Measurements from ENCODE around the gene ICE2.

Gene ICE2

GRCh38 chr15:60464836-60465630, 13.9 kb downstream of the ICE2 start:
- CTCF ChIA-PET = no interaction called here
- DNase-seq (ENCODE audit: extremely low spot score) = no peak
- POLR2A ChIA-PET = no interaction called here

GRCh38 chr15:60462027-60462426, 16.9 kb downstream of the ICE2 start:
- TF ChIP-seq ARNT (IDR thresholded peaks at IDR 0.05) (no peak), LEF1 (IDR thresholded peaks at IDR 0.05; ENCODE audit: borderline replicate concordance) (no peak), FOXM1 (IDR thresholded peaks at IDR 0.05; ENCODE audit: borderline replicate concordance) (no peak), FOXA1 (IDR thresholded peaks at IDR 0.05) (no peak), PKNOX1 (IDR thresholded peaks at IDR 0.05) (no peak), SUZ12 (IDR thresholded peaks at IDR 0.05) (no peak), CTBP1 (IDR thresholded peaks at IDR 0.05; ENCODE audit: borderline replicate concordance) (no peak), SP1 (IDR thresholded peaks at IDR 0.05) (no peak), TARDBP (IDR thresholded peaks at IDR 0.05) (no peak), FOXK2 (IDR thresholded peaks at IDR 0.05) (no peak), HDGF (IDR thresholded peaks at IDR 0.05; ENCODE audit: borderline replicate concordance) (no peak), ELF4 (IDR thresholded peaks at IDR 0.05) (no peak), L3MBTL2 (conservative IDR thresholded peaks at IDR 0.05) (no peak), BHLHE40 (IDR thresholded peaks at IDR 0.05; ENCODE audit: borderline replicate concordance) (no peak), NFRKB (IDR thresholded peaks at IDR 0.05) (no peak)
- no peak for DNase-seq (ENCODE audit: extremely low spot score)
- POLR2A ChIA-PET = no interaction called here
- CTCF ChIA-PET = no interaction called here

More at GRCh38 chr15:60464836-60465630, 13.9 kb downstream of the ICE2 start:
- no peak for TF ChIP-seq ZNF384 (IDR thresholded peaks at IDR 0.05)
- no peak for TF ChIP-seq BHLHE40 (IDR thresholded peaks at IDR 0.05; ENCODE audit: borderline replicate concordance)
- no peak for TF ChIP-seq FOXM1 (IDR thresholded peaks at IDR 0.05; ENCODE audit: borderline replicate concordance)
- no peak for TF ChIP-seq FOXA1 (IDR thresholded peaks at IDR 0.05)
- TF ChIP-seq L3MBTL2 (conservative IDR thresholded peaks at IDR 0.05) = no peak
- no peak for TF ChIP-seq FOXK2 (IDR thresholded peaks at IDR 0.05)
- no peak for TF ChIP-seq NFRKB (IDR thresholded peaks at IDR 0.05)
- TF ChIP-seq SP1 (IDR thresholded peaks at IDR 0.05) = no peak
- no peak for TF ChIP-seq PKNOX1 (IDR thresholded peaks at IDR 0.05)
- TF ChIP-seq TARDBP (IDR thresholded peaks at IDR 0.05) = no peak
- TF ChIP-seq LEF1 (IDR thresholded peaks at IDR 0.05; ENCODE audit: borderline replicate concordance) = no peak
- no peak for TF ChIP-seq SUZ12 (IDR thresholded peaks at IDR 0.05)
- no peak for TF ChIP-seq ELF4 (IDR thresholded peaks at IDR 0.05)
- no peak for TF ChIP-seq CTBP1 (IDR thresholded peaks at IDR 0.05; ENCODE audit: borderline replicate concordance)
- TF ChIP-seq HDGF (IDR thresholded peaks at IDR 0.05; ENCODE audit: borderline replicate concordance) = no peak
- no peak for TF ChIP-seq ARNT (IDR thresholded peaks at IDR 0.05)

DNA sequence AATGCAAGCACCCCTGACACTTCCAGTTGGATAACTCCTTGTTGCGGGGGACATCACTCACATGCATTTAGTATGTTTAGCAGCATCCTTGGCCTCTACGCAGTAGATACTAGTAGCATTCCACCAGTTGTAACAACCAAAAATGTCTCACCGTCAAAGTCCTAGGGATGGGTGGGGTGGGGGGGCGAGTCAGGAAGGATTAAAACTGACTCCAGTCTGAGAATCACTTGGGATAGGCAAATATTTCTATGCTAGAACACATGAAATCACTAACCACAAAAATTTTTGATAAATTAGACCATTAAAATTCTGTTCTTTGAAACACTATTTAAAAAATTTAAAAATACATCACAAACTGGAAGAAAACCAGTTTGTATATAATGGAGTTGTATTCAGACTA, 18.0 kb downstream of the ICE2 start:
- POLR2A ChIA-PET = no interaction called here
- TF ChIP-seq BHLHE40 (IDR thresholded peaks at IDR 0.05; ENCODE audit: borderline replicate concordance) = no peak
- no peak for TF ChIP-seq SP1 (IDR thresholded peaks at IDR 0.05)
- TF ChIP-seq ELF4 (IDR thresholded peaks at IDR 0.05) = no peak
- TF ChIP-seq NFRKB (IDR thresholded peaks at IDR 0.05) = no peak
- TF ChIP-seq SUZ12 (IDR thresholded peaks at IDR 0.05) = no peak
- TF ChIP-seq FOXK2 (IDR thresholded peaks at IDR 0.05) = no peak
- no peak for TF ChIP-seq HDGF (IDR thresholded peaks at IDR 0.05; ENCODE audit: borderline replicate concordance)
- no peak for TF ChIP-seq ARNT (IDR thresholded peaks at IDR 0.05)
- TF ChIP-seq LEF1 (IDR thresholded peaks at IDR 0.05; ENCODE audit: borderline replicate concordance) = no peak
- CTCF ChIA-PET = no interaction called here
- DNase-seq (ENCODE audit: extremely low spot score) = no peak

- POLR2A ChIA-PET = no interaction called here
- DNase-seq (ENCODE audit: extremely low spot score) = no peak
- CTCF ChIA-PET = no interaction called here
- TF ChIP-seq FOXA1 (IDR thresholded peaks at IDR 0.05) = no peak
- no peak for TF ChIP-seq BHLHE40 (IDR thresholded peaks at IDR 0.05; ENCODE audit: borderline replicate concordance)
- TF ChIP-seq SUZ12 (IDR thresholded peaks at IDR 0.05) = no peak
- no peak for TF ChIP-seq FOXK2 (IDR thresholded peaks at IDR 0.05)
- no peak for TF ChIP-seq TARDBP (IDR thresholded peaks at IDR 0.05)
- no peak for TF ChIP-seq FOXM1 (IDR thresholded peaks at IDR 0.05; ENCODE audit: borderline replicate concordance)
- no peak for TF ChIP-seq L3MBTL2 (conservative IDR thresholded peaks at IDR 0.05)
- TF ChIP-seq CTBP1 (IDR thresholded peaks at IDR 0.05; ENCODE audit: borderline replicate concordance) = no peak
- TF ChIP-seq PKNOX1 (IDR thresholded peaks at IDR 0.05) = no peak
- no peak for TF ChIP-seq LEF1 (IDR thresholded peaks at IDR 0.05; ENCODE audit: borderline replicate concordance)
- TF ChIP-seq NFRKB (IDR thresholded peaks at IDR 0.05) = no peak
- no peak for TF ChIP-seq ARNT (IDR thresholded peaks at IDR 0.05)
- TF ChIP-seq ELF4 (IDR thresholded peaks at IDR 0.05) = no peak
- no peak for TF ChIP-seq SP1 (IDR thresholded peaks at IDR 0.05)
These were observed 20.2 kb downstream of the ICE2 start for GRCh38 chr15:60458721-60459120.

DNA sequence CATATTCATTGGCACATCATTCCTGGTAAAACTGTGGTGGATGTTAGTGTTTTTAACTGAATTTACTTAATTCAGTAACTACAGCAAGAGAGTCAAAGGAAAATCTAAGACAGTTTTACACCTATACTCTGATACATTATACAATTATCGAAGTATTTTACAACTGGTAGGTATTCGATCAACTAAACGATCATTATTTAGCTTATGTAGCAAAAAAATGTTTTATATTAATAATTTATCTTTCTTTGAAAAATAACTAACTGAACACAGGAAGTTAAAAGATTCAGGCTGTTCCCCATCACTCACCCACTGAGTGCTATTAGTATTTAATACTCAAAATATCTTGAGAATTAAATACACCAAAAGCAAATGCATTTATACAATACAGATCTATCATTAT, 21.0 kb downstream of the ICE2 start:
- ChIA-PET CTCF (no interaction called here), POLR2A (no interaction called here)
- TF ChIP-seq L3MBTL2 (conservative IDR thresholded peaks at IDR 0.05) (no peak), BHLHE40 (IDR thresholded peaks at IDR 0.05; ENCODE audit: borderline replicate concordance) (no peak), SP1 (IDR thresholded peaks at IDR 0.05) (no peak), FOXA1 (IDR thresholded peaks at IDR 0.05) (no peak), FOXM1 (IDR thresholded peaks at IDR 0.05; ENCODE audit: borderline replicate concordance) (no peak), ZNF384 (IDR thresholded peaks at IDR 0.05) (no peak), ARNT (IDR thresholded peaks at IDR 0.05) (no peak), ELF4 (IDR thresholded peaks at IDR 0.05) (no peak)
- no peak for DNase-seq (ENCODE audit: extremely low spot score)

- no peak for TF ChIP-seq LEF1 (IDR thresholded peaks at IDR 0.05; ENCODE audit: borderline replicate concordance)
- TF ChIP-seq CTBP1 (IDR thresholded peaks at IDR 0.05; ENCODE audit: borderline replicate concordance) = no peak
- CTCF ChIA-PET = no interaction called here
- POLR2A ChIA-PET = no interaction called here
- DNase-seq (ENCODE audit: extremely low spot score) = no peak
These were observed 24.1 kb downstream of the ICE2 start for GRCh38 chr15:60454824-60455223.

Measured in HEK293T (cell line).